ENCODE measurements around the gene TBX21.
A peak's percentile ranks its signal among the peaks of the same experiment; 100 is the strongest.

The TBX21 gene

GRCh38 chr17:47698749-47699535 is 34.1 kb upstream of the TBX21 start:
- peak; percentile 56 to 78 (median 75) for DNase-seq

GRCh38 chr17:47699536-47699840 is 33.5 kb upstream of the TBX21 start:
- DNase-seq: no peak

- no peak for DNase-seq
Observed at GRCh38 chr17:47700471-47701449, 32.3 kb upstream of the TBX21 start.

- no peak for DNase-seq
Observed at GRCh38 chr17:47701608-47702007, 31.4 kb upstream of the TBX21 start.

GRCh38 chr17:47702391-47702995 is 30.5 kb upstream of the TBX21 start:
- DNase-seq: no peak

- peak in 2 of 3 donors; percentile 30 to 44 for DNase-seq
Observed at GRCh38 chr17:47703191-47703591, 29.8 kb upstream of the TBX21 start.

- no peak for DNase-seq
Observed at GRCh38 chr17:47703671-47704070, 29.4 kb upstream of the TBX21 start.

GRCh38 chr17:47704116-47704515 is 28.9 kb upstream of the TBX21 start:
- peak in 2 of 3 donors; percentile 39 to 55 for DNase-seq

- DNase-seq: no peak
Observed at GRCh38 chr17:47704736-47705135, 28.3 kb upstream of the TBX21 start.

GRCh38 chr17:47705536-47706530 is 27.2 kb upstream of the TBX21 start:
- DNase-seq: no peak

GRCh38 chr17:47707056-47707804 is 25.8 kb upstream of the TBX21 start:
- DNase-seq: no peak

GRCh38 chr17:47707884-47708283 is 25.2 kb upstream of the TBX21 start:
- DNase-seq: no peak

GRCh38 chr17:47708312-47708863 is 24.6 kb upstream of the TBX21 start:
- no peak for DNase-seq

- DNase-seq: no peak
Observed at GRCh38 chr17:47708864-47709541, 24.0 kb upstream of the TBX21 start.

GRCh38 chr17:47709594-47709993 is 23.4 kb upstream of the TBX21 start:
- no peak for DNase-seq

- no peak for DNase-seq
Observed at GRCh38 chr17:47711366-47712099, 21.5 kb upstream of the TBX21 start.

GRCh38 chr17:47712330-47713023 is 20.6 kb upstream of the TBX21 start:
- peak; percentile 77 to 80 (median 80) for DNase-seq

GRCh38 chr17:47713980-47714700 is 18.9 kb upstream of the TBX21 start:
- DNase-seq: no peak

All from suppressor macrophage treated with lipopolysaccharide for 1 hour (primary cell).